Gastrocnemius medialis (tissue), 4 donors: ENCODE measurements around the gene LEMD2.

Experiments used
- CTCF ChIP-seq, 5 experiments: fragments of 450-650 bp in 3 of 5; fragments of 200-600 bp in 2 of 5; sonication (generic) in 2 of 5; IDR thresholded peaks in 4 of 5; conservative IDR thresholded peaks in 1 of 5; 1 replicate in 4 of 5; 2 replicates in 1 of 5; pipeline ENCODE4 v1.5.1; 2016 to 2019; ENCODE audit warnings: antibody characterized with exemption in 5 of 5, mild to moderate bottlenecking in 3 of 5, moderate library complexity in 3 of 5
- POLR2A ChIP-seq, 2 donors: fragments of 450-650 bp; IDR thresholded peaks; one replicate each; pipeline ENCODE4 v1.6.1; 2017; ENCODE audit warnings: antibody characterized with exemption in 2 of 2, mild to moderate bottlenecking in 2 of 2, moderate library complexity in 2 of 2

DNA sequence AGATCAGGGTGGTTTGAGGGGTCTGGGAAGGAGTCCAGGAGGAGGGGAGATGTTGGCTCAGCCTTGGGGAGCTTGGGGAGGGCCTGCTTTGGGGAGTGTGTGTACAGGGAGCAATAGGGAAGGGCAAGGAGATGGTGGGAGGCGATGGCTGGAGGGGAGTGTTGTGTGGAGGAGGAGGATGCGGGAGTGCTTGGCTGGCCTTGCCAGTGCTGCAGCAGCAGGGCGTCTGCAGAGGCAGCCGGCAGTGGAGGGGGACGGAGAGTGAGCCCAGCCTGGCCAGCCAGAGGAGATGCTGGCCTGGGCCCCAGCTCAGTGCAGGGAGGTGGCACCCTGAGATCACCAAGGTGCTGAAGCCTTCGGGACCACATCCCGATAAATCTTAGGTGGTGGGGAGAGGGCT lies 46.1 kb downstream of the LEMD2 start:
- no peak for TF ChIP-seq POLR2A (IDR thresholded peaks at IDR 0.05)
- TF ChIP-seq CTCF (IDR thresholded peaks at IDR 0.05 in 4 of 5, conservative IDR thresholded peaks at IDR 0.05 in 1 of 5) = no peak
